Mucosa of gallbladder (tissue), 1 donor: ENCODE results near the gene SLFN12L. TPM values are rescaled to one million over a fixed set of nuclear protein-coding genes. Genes with fewer than 3 reads are reported as not detected.
"Not testable (repeated sequence)": the region's sequence is repeated elsewhere in the genome, so short reads cannot be mapped to it uniquely, and the experiment has no call there.

ENCODE experiments used
- DNase-seq: peaks from one replicate; pipeline ENCODE4 v3.0.0-alpha.2; 2020; ENCODE audit warnings: low spot score
- total RNA-seq: library from RNA; stranded (reverse); gene quantifications from one replicate; pipeline ENCODE4 v1.2.1, GENCODE V29; 2021
- donor health status: DM: no; HTN: no; CAD: no.

Gene SLFN12L
- total RNA-seq, 1 donor from 2014 or later: 3.3 TPM

GRCh38 chr17:35496451-35497290, 40.8 kb downstream of the SLFN12L start:
- DNase-seq: no peak

DNA sequence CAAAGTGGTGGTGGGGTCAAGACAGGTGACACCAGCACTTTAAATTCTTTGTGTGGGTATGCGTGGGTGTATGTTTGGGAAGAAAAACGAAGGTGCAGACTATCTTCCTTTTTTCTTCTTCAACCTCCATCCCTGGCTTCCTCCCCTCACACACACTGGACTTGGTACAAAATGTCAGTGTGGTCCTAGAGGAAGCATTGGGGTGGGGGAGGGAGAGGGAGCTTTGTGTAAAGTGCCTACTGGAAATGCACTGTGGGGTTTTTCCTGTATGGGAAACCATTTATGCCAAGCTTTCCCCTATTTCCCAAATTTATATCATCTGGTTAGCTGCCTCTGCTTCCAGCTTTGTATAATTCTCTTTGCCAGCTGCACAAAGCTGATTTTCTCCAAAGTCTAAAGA, 44.4 kb downstream of the SLFN12L start:
- DNase-seq: no peak

- DNase-seq: no peak
Observed at GRCh38 chr17:35491417-35491816, 46.1 kb downstream of the SLFN12L start.

- no peak for DNase-seq
Observed at GRCh38 chr17:35489944-35490343, 47.5 kb downstream of the SLFN12L start.

DNA sequence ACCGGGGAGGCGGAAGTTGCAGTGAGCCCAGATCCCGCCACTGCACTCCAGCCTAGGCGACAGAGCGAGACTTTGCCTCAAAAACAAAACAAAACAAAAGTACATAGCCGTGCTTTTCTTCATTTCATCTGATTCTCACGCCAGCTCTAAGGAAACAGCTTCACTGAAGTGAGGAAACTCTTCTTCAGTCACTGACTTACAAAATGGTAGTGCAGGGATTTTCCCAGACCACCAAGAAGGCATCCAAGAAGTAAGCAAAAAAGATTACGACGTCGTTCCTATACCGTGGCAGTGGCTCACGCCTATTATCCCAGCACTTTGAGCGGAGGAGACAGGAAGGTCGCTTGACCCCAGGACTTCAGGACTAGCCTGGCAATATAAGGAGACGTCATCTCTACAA, 48.5 kb downstream of the SLFN12L start:
- DNase-seq: no peak

- peak; percentile 24 for DNase-seq
Observed at GRCh38 chr17:35486920-35487732, 50.4 kb downstream of the SLFN12L start.

DNA sequence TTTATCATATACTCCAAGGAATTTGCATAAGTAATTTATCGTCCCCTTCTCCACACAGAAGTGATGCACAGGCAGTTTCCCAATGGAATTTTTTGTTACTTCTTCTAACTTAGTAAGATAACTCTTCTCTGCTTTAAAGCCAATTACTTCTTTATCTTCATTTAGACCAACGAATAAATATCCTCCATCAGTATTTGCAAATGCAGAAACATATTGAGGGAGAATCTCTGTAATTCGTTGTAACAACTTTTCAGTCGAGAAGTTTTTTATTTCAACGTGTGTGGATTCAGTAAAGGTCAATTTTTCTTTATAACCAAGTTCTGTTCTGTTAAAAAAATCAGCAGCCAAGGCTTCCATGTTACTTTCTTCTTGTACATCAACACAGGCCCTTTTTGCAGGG, 58.2 kb downstream of the SLFN12L start:
- DNase-seq: no peak

DNA sequence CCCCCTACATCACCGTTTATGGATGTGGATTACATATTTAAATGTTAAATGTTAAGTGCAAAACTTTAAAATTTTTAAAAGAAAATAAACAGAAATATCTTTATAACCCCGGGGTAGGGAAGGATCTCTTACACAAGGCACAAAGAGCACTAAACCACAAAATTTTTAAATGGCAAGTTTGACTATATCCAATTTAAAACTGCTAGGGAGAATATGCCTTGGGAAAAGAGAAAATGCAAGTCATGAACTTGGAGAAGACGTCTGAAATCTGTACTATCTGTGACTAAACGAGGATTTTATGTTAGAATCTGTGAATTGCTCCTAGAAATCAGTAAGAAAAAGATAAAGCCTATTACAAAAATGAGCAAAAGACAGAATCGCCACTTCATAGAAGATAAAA, 60.2 kb downstream of the SLFN12L start:
- DNase-seq: no peak

- no peak for DNase-seq
Observed at GRCh38 chr17:35476283-35476820, 61.1 kb downstream of the SLFN12L start.

DNA sequence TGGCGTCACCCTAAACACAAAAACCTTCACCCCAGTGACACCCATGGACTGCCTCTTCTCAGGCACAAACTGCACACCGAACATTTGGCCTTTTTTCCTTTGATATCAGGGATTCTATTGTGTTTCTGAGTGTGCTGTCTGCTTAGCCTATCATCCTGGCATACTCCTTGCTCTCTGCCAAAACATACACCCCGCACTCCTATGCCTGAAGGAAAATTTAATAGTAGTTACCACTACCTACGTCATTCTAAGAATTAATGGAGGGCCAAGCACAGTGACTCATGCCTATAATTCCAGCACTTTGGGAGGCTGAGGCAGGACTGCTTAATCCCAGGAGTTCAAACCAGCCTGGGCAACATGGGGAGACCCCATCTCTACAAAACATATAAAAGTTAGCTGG, 69.0 kb downstream of the SLFN12L start:
- DNase-seq: no peak

DNA sequence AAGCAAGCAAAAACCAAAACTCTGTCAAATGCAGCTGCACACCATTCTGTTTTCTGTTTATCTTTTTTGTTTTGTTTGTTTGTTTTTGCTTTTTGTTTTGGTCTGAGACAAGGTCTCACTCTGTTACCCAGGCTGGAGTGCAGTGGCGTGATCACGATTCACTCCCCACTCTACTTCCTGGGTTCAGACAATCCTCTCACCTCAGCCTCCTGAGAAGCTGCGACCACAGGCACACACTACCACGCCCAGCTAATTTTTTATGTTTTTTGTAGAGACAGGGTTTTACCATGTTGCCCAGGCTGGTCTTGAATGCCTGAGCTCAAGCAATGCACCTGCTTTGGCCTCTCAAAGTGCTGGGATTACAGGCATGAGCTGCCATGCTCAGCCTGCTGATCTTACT, 69.7 kb downstream of the SLFN12L start:
- DNase-seq: no peak

DNA sequence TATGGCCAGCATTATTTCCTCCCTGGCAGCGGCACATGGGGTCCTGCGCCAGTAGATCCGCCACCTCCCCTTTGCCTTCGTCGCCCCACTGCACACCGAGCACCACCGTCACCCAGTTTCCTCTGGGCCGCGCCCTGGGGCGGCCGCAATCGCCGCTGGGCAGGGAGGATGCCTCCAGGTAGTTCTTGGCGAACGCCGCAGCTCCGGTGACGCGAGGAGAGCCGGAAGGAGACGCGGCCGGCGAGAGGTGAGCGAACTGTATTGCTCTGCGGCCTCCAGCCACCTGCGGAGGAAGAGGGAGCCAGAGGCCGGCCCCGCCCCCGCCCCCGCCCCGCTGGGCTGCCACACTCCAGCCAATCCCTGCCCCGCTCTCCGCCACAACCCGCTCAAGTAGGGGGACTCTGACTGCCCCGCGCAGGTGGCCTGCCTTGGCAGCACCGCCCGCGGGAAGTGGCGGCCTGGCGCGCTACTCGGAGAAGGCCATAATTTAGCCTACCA, 77.1 kb downstream of the SLFN12L start:
- peak; percentile 71 for DNase-seq

DNA sequence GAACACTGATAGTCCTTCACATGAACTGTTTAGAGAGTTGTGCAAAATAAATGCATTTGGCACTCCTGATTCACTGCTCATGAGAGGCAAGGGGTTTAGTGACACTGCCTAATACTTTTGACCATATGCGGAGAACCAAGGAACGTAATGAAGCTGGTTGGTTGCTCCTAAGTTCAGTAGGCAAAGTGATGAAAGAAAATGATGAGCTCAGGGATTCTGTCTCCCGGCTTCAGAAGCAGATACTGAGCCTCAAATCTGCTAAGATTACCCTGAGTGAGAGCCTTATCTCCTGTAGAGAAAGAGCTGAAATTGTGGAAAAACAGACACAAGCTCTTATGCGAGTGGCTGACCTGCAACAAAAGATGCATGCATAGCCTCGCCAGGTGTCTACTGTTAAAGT, 83.4 kb downstream of the SLFN12L start:
- DNase-seq: not testable (repeated sequence)

- no peak for DNase-seq
Observed at GRCh38 chr17:35453171-35453570, 84.3 kb downstream of the SLFN12L start.

DNA sequence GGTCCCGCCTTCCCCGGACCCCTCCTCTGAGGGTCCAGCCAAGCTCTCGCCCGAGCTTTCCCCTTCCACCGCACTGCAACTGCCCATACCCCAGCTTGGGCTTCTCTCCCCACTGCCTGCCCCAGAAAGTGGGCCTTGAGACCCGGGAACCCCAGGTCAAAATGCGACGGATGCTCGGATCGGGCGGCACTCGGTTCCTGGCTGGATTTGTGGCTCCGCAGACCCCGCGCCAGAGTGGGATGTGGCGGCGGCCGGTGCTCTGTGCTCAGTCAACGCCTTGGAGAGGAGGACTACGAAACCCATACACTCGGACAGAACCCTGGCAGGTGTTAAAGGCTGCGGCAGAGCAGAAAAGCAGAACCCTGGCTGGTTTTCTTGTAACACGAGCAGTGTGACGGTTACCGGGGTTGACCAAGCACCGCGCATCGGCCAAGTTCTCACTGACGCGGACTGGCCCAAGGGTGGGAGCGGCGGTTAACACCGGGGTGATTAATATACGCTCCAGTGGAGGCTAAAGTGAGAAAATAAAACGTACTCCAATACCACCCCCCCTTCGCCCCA, 88.0 kb downstream of the SLFN12L start:
- DNase-seq: no peak

- DNase-seq: no peak
Observed at GRCh38 chr17:35448899-35449227, 88.6 kb downstream of the SLFN12L start.

DNA sequence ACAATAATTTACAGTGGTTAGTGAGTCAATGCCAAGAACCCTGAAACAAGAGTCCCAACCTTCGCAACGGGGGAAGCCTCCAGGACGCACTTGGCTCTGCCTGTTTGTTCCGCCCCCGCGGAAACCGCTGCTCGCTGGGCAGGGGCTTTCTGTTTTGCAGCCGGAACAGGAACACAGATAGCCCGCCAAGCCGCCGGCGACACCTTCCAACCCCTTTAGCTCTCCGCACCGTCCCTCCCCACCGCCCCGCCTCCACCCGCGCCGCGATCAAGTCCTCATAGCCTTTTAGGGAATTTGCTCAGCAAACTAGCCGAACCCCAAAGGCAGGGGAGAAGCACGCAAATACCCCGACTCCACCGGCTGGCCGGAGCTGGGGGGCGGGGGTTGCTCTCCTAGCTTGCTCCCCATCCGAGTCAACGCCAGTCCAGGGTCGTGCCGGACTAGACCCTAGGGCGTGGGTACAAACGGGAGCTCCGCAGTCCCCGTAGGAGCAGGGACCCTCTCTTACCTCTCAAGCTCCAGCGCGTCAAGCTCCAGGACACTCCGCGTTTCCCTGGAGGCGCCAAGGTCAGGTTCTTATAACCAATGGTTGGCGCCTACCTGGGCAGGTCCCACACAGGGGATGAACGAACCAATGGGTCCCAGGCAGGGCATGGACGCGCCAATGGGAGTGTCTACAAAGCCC, 89.1 kb downstream of the SLFN12L start, which contains the start of gene SLFN13:
Gene SLFN13, minus strand, starts transcription at position 553 of the 685 bp plus-strand sequence. CDS start 3,086 bp downstream, outside the sequence.
- peak; percentile 85 for DNase-seq

DNA sequence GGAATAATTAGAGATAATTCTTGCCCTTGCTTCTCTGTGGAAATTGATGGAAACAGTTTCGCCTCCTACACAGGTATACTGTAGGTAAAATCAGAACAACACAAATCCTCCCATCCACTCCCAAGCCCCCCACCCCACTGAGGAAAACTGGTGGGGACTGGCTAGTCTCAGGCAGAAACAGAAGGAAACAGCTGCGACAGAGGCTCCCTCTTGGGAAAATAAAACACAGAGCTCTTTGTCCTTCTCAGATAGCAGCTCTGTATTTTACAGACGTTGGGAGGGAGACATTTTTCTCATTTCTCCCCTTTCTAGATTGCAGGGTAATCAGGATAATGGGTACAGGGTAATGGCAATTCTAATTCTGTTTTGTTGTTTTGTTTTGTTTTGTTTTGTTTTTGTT, 90.0 kb downstream of the SLFN12L start:
- DNase-seq: no peak

- no peak for DNase-seq
Observed at GRCh38 chr17:35438433-35438832, 99.0 kb downstream of the SLFN12L start.

DNA sequence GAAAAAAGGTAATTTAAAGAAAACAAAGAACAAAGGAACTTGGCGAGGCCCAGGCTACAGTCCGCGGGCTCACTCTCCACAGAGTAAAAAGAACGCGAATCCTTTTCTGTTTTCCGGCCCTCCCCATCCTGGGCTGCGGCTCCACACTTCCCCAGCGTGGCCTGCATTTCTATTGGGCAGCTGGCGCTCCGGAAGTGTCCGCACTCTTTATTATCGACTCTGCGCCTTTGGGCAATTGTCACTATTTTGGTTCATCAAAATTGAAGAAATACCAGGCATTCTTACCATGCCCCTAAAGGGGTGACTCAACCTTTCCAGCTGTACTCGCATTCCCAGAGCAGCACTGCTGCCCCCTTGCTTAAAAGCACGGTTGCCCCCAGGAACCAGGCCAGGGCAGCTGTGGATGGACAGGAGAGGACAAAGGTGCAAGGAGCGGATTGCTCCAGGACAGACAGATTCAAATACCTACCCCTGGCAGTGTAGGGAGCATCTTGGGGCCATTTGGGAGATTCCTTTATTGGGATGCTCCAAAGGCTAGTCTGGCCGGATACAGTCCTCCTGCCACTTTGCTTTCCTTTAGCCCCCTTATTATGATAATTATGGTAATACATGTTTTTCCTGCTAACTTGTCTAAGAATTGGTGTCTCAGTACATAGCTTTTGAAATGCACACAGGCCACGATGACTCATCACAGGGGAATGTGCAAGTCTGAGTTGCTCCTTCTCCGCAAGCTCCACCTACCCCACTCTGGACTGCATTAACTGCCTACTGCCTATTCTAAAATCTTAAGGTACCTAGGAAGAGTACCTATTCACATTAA, 104.2 kb downstream of the SLFN12L start:
- DNase-seq: peak; percentile 93
